Measurements from ENCODE around the gene KLF16.
"Not testable (repeated sequence)": the region's sequence is repeated elsewhere in the genome, so short reads cannot be mapped to it uniquely, and the experiment has no call there.

Gene KLF16

DNA sequence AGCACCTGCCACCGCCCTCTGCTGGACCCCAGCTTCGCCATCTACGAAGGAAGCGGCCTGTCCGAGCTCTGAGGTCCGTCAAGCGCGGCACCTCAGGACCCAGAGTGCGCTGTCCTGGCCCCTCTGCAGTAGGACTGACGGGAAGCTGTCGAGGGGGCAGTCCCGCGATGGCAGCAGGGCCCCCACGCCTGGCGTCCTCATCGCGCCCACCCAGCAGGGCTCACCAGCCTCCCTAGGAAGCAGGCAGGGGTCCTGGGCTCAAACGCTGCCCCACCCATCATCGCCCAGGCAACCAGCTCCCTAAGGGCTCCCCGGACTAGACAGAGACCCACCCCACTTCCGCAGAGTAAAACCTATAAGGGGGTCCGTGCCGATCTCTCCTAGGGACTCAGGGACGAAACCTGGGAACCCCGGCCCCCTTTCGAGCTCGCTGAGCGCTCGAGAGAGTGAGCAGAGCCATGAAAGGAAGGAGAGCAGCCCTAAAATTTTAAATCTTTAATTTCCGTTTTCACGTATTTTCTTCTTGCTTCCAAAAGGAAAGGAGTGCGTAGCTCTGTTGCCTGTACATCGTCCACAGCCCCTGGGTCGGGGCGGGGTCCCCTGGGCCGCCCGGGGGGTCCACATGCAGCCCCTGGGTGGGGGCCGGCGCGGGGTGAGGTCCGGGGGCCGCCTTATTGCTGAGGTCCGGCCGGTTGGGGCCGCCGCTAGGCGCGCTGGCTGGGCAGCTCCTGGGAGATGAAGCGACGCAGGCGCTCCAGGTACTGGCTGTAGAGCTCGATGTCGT lies 13.3 kb upstream of the KLF16 start:
- DNase-seq (ENCODE audit: low read depth), result not testable (repeated sequence)
- H3K4me3 ChIP-seq (ENCODE audit: low read depth, low read length), result peak overlapping the region; percentile 95
- TF ChIP-seq, protein P1, sequence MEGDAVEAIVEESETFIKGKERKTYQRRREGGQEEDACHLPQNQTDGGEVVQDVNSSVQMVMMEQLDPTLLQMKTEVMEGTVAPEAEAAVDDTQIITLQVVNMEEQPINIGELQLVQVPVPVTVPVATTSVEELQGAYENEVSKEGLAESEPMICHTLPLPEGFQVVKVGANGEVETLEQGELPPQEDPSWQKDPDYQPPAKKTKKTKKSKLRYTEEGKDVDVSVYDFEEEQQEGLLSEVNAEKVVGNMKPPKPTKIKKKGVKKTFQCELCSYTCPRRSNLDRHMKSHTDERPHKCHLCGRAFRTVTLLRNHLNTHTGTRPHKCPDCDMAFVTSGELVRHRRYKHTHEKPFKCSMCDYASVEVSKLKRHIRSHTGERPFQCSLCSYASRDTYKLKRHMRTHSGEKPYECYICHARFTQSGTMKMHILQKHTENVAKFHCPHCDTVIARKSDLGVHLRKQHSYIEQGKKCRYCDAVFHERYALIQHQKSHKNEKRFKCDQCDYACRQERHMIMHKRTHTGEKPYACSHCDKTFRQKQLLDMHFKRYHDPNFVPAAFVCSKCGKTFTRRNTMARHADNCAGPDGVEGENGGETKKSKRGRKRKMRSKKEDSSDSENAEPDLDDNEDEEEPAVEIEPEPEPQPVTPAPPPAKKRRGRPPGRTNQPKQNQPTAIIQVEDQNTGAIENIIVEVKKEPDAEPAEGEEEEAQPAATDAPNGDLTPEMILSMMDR (conservative IDR thresholded peaks at IDR 0.05; ENCODE audit: low read depth, low read length), result peak; percentile 7

DNA sequence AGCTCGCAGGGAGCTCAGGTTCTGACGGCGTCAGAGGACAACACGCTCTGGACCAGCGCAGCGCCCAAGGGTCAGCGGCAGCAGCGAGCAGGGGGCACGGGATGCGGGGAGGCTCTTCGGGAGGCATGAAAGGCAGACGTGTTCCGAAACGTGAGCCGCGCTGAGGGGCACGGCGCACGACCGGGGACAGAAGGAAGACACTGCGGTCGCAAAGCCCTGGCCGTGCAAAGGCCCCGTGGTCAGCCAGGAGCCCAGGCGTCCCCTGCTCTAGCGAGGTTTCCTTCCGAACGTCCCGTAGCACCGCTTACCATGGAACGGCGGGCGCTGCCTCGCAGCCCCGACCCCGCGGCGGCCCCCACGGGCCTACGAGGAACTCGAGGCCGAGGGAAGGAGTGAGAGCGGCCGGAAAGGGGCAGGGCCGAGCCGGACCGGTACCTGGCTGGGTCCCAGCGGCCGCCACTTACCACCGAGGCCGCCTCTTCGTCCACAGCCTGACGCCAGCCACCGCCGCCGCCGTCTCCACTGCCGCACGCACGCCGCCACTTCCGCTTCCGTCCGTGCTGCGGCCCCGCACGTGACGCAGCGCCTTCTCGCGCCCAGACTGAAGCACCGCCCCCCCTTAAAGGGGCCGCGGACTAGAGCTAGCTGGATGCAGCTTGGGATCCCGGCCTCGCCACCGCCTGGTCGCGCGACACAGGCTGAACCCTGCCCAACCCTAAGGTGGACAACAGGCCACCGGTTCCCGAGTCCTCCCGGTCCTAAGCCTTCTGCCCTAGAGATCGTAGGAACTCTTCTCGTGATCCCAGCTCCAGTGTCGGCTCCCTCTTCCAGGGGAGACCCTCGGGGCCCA lies 12.5 kb upstream of the KLF16 start:
- TF ChIP-seq, protein P1 (conservative IDR thresholded peaks at IDR 0.05; ENCODE audit: low read depth, low read length), result no peak
- DNase-seq (ENCODE audit: low read depth), result peak; percentile 88
- H3K4me3 ChIP-seq (ENCODE audit: low read depth, low read length), result peak overlapping the region; percentile 95

DNA sequence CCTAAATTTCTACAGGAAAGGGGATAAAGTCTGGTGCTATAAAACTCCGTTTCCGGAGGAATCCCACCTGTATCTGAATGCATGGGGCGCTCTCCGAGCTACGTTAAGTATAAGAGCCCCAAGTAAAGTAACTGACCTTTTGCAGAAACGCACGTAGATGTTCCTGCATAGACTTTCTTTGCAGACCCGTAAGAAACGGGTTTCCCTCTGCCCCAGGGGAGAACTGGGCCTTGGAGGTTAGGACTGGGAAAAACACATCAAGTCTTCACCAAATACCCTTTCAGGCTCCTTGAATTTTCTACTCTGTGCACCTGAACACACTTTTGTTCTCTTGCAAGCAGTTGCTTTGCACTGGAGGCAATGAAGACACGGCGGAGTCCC lies 11.9 kb upstream of the KLF16 start:
- DNase-seq (ENCODE audit: low read depth), result not testable (repeated sequence)
- peak overlapping the region; percentile 95 for H3K4me3 ChIP-seq (ENCODE audit: low read depth, low read length)

DNA sequence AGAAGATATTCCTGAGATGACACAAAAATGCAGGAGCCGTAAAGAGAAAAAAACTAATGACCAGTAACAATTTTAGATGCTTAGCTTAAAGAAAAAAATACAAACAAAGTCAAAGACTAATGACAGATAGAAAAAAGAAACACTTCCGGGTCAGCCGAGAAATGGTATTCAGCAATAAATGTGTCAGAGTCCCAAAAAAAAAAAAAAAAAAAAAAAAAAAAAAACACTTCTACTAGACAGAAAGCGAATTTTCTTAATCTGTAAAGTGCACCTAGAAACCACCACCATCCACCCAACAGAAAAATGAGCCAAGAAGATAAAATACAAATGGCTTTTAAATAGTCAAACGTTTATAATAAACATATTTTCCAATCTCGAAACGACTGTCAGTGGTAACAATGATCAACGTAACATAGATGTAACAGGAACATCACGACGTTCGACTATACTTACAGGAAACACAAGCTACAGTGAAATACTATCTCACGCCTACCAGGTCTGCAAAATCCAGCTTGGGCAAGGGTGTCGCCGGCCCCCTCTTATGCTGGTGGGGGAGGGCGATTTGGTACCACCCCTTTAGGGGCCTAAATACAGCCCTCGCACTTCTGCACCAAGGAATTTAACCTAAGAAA lies 11.3 kb upstream of the KLF16 start:
- peak overlapping the region; percentile 95 for H3K4me3 ChIP-seq (ENCODE audit: low read depth, low read length)
- no peak for DNase-seq (ENCODE audit: low read depth)
- TF ChIP-seq, protein P1 (conservative IDR thresholded peaks at IDR 0.05; ENCODE audit: low read depth, low read length), result no peak

DNA sequence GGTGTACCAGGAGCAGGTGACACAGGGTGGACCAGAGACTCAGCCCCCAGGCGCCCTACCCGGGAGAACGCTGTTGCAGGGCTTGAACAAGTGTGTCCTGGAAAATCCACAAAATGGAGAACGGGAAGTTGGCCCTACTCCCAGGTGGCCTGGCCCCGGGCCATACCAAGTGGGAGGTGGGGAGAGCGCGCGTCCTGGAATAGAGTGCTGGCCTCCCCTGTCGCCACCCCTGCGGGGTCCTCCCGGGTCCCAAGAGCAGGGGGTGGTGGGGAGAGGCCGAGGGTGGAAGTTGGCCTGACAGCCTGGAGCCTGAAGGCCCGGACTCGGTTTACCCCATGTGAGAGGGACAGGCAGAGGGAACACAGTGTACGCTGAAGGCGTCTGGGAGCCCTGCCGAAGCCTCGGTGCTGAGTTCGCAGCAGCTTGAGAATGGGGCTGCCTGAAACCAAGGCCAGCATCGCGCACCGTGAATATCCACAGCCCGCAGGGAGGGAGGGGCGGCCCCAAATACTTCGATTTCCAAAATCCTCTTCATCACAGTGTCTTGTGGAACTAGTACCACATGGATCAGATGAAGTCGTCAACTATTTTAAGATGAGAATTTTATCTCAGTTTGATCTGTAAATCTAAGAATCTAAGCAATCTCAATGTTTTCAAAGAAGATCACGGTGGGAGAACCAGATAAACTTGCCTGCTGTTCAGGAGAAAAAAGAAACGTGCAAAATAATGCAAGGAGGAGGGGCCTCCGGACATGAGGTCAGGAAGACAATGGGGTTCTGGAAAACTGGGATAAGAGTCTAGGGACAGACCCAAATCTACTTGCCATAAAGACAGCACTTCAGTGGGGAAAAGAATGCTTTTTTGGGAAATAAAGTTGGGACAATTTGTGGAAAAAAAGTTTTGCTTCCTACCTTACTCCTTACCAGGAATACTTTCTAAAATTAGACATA lies 10.4 kb upstream of the KLF16 start:
- no peak for DNase-seq (ENCODE audit: low read depth)
- no peak overlapping the region for H3K4me3 ChIP-seq (ENCODE audit: low read depth, low read length)
- TF ChIP-seq, protein P1 (conservative IDR thresholded peaks at IDR 0.05; ENCODE audit: low read depth, low read length), result no peak

DNA sequence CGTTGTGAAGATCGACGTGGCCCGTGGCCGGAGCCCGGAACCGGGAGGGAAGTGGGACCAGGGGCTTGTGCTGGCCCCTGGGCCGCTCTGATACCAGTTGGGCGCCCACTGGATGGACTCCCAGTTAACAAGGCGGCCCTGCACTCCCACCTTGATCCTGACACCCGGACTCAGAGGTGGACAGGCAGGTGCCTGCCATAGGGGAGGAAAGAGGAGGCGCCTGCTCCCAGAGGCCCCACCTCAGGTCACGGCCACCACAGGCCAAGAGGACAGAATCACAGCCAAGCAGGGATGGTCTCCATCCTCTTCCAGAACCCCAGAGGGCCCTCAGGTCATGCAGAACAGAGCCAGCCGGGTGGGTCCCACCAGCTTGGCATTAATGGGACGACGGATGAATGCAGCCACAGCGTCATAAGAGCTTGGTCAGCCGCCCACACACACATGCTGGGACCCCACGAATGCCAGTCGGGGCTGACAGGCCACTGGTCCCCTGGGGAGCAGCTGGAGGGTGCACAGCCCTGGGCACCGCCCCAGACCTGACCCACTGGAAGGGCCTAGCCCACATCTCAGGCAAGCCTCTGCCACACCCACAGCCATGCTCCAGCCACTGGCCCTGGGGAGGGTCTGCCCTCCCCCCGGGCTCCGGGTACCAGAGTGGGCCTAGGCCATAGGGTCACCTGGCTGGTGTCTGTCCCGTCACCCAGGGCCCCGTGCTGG lies 9.6 kb upstream of the KLF16 start:
- H3K4me3 ChIP-seq (ENCODE audit: low read depth, low read length), result no peak overlapping the region
- DNase-seq (ENCODE audit: low read depth), result no peak
- TF ChIP-seq, protein P1 (conservative IDR thresholded peaks at IDR 0.05; ENCODE audit: low read depth, low read length), result no peak

Data from choroid plexus epithelial cell (primary cell).